Activated naive CD8-positive, alpha-beta T cell treated with anti-CD3 and anti-CD28 coated beads, Interleukin-2, amount 50 U/mL, for 16 hours (primary cell): ENCODE measurements around the gene YAF2.

Experiments used
- DNase-seq: peaks from one replicate; pipeline ENCODE4 v3.0.0-alpha.2; 2020; ENCODE audit warnings: low read depth, low spot score

The YAF2 gene

GRCh38 chr12:42238240-42239140 lies at the start of gene YAF2:
Gene YAF2 (minus strand): TSS chr12:42238248. CDS start chr12:42238180, 68 bp downstream.
- DNase-seq, result peak; percentile 73

- no peak for DNase-seq
Observed at GRCh38 chr12:42286741-42287140, 48.7 kb upstream of the YAF2 start.

- no peak for DNase-seq
Observed at GRCh38 chr12:42285431-42285830, 47.4 kb upstream of the YAF2 start.

- no peak for DNase-seq
Observed at GRCh38 chr12:42284876-42285275, 46.8 kb upstream of the YAF2 start.

GRCh38 chr12:42284157-42284556 lies 46.1 kb upstream of the YAF2 start:
- DNase-seq, result no peak

- DNase-seq, result no peak
Observed at GRCh38 chr12:42283739-42284138, 45.7 kb upstream of the YAF2 start.

GRCh38 chr12:42282294-42282693 lies 44.2 kb upstream of the YAF2 start:
- no peak for DNase-seq

- no peak for DNase-seq
Observed at GRCh38 chr12:42281844-42282243, 43.8 kb upstream of the YAF2 start.

- DNase-seq, result no peak
Observed at GRCh38 chr12:42281278-42281677, 43.2 kb upstream of the YAF2 start.

- DNase-seq, result no peak
Observed at GRCh38 chr12:42278128-42278510, 40.1 kb upstream of the YAF2 start.

GRCh38 chr12:42277396-42278127 lies 39.5 kb upstream of the YAF2 start:
- DNase-seq, result no peak

- DNase-seq, result no peak
Observed at GRCh38 chr12:42275499-42275898, 37.5 kb upstream of the YAF2 start.

GRCh38 chr12:42273706-42274105 lies 35.7 kb upstream of the YAF2 start:
- no peak for DNase-seq

- no peak for DNase-seq
Observed at GRCh38 chr12:42270596-42270995, 32.5 kb upstream of the YAF2 start.

- DNase-seq, result no peak
Observed at GRCh38 chr12:42267413-42268190, 29.6 kb upstream of the YAF2 start.

- no peak for DNase-seq
Observed at GRCh38 chr12:42266579-42267230, 28.7 kb upstream of the YAF2 start.

GRCh38 chr12:42262271-42262670 lies 24.2 kb upstream of the YAF2 start:
- DNase-seq, result no peak

GRCh38 chr12:42261708-42262107 lies 23.7 kb upstream of the YAF2 start:
- no peak for DNase-seq

GRCh38 chr12:42260518-42260917 lies 22.5 kb upstream of the YAF2 start:
- no peak for DNase-seq

- DNase-seq, result no peak
Observed at GRCh38 chr12:42259699-42260098, 21.7 kb upstream of the YAF2 start.

- DNase-seq, result no peak
Observed at GRCh38 chr12:42255866-42256261, 17.8 kb upstream of the YAF2 start.
